A375 (cell line): ENCODE results near the gene ZNF155. TPM values are rescaled to one million over a fixed set of nuclear protein-coding genes. Genes with fewer than 3 reads are reported as not detected.

Experiments
- small RNA-seq: library from RNA; depleted of rRNA; stranded (forward); fragments of <200 nt; gene quantifications from one replicate; pipeline ENCODE3, GENCODE V24; 2014
- total RNA-seq: library from RNA; depleted of rRNA; stranded (reverse); fragments of >200 nt; shearing (Covaris generic); gene quantifications from 2 replicates; pipeline ENCODE4 v1.2.3, GENCODE V29; 2014; rRNA removed

ZNF155 gene
- 10.7 and 11.9 TPM in 2 replicates for total RNA-seq

GRCh38 chr19:43983912-43984686, at the start of gene ZNF155:
ZNF155 (plus strand) TSS chr19:43984188; CDS start chr19:43988544, 4,356 bp downstream.

GRCh38 chr19:43934985-43935708, 48.8 kb upstream of the ZNF155 start, which contains the start of gene ZNF45:
ZNF45 (minus strand) TSS chr19:43935282; CDS start chr19:43922185, 13,097 bp downstream.

DNA sequence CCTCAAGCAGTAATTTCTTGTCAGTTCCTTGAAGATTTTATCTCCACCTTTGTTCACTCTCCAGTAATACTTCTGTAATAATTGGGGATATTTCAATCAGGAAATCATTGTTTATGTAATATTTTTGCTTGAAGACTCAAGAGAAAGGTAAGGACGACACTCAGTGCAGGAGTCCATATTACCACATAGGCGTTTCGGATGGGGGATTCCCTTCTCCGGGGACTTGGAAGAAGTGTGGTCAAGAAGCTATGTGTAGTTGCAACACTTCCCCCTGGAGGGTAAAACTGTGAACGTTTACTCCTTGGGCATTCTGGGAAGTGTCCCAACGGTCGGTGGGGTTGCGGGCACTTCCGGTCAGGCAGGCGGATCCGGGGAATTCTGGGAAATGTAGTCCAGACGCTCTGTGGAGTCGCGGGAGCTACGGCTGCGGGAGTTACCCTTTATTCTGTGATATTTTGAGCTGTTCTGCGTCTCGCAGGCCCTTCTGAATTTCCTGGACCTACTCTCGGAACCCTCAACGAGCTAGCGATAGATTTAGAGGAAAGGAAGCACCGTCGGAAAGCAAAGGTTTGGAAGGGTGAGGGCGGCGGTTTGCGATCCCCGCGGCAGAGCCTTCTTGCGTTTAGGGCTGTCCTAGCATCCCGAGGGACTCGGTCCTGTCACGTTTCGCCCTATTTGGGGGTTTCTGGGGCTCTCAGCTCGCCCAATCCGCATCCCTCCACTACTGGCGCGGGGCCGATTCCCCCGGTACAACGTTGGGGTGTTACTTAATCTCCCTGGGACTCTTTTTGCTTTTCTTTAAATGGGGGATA, 32.9 kb upstream of the ZNF155 start, which contains the start of gene ZNF221:
Gene ZNF221, plus strand, starts transcription at position 395 of the 812 bp plus-strand sequence. CDS start 11,499 bp downstream, outside the sequence.

GRCh38 chr19:44002566-44003460, 18.8 kb downstream of the ZNF155 start, which contains the start of gene ZNF230:
ZNF230 (plus strand) TSS chr19:44002957; CDS start chr19:44007079, 4,122 bp downstream.

GRCh38 chr19:44025217-44025936, 41.4 kb downstream of the ZNF155 start, which contains the start of gene ZNF222:
ZNF222 (plus strand) TSS chr19:44025379; CDS start chr19:44025437, 58 bp downstream.

Small RNA genes within 50 kb of the gene (small RNA-seq; reads per million reads assigned to genes)
- not detected for gene AC006213.5

Other genes starting within 250 kb of the ZNF155 start
- 38.7 and 44.1 TPM in 2 replicates for gene SMG9, start 229.2 kb upstream of the ZNF155 start, total RNA-seq
- gene KCNN4, start 203.2 kb upstream of the ZNF155 start, total RNA-seq = 150 and 157 TPM in 2 replicates
- gene LYPD5, start 181.7 kb upstream of the ZNF155 start, total RNA-seq = 1.0 and 4.5 TPM in 2 replicates
- gene ZNF283, start 156.9 kb upstream of the ZNF155 start, total RNA-seq = 10.3 and 11.0 TPM in 2 replicates
- gene ZNF404, start 100.2 kb upstream of the ZNF155 start, total RNA-seq = 1.2 and 1.5 TPM in 2 replicates
- 20.8 and 23.7 TPM in 2 replicates for gene ZNF45, start 48.9 kb upstream of the ZNF155 start, total RNA-seq
- gene ZNF221, start 33.0 kb upstream of the ZNF155 start, total RNA-seq = 3.3 and 4.5 TPM in 2 replicates
- 1.8 and 2.0 TPM in 2 replicates for gene ZNF230, start 18.8 kb downstream of the ZNF155 start, total RNA-seq
- 5.7 and 8.8 TPM in 2 replicates for gene ZNF222, start 41.2 kb downstream of the ZNF155 start, total RNA-seq
- gene ZNF223, start 67.8 kb downstream of the ZNF155 start, total RNA-seq = 1.7 and 3.0 TPM in 2 replicates
- gene ZNF284, start 88.0 kb downstream of the ZNF155 start, total RNA-seq = 1.2 and 1.7 TPM in 2 replicates
- 14.1 and 15.5 TPM in 2 replicates for gene ZNF224, start 110.2 kb downstream of the ZNF155 start, total RNA-seq
- 3.8 and 5.5 TPM in 2 replicates for gene ZNF225, start 129.2 kb downstream of the ZNF155 start, total RNA-seq
- gene ZNF234, start 157.4 kb downstream of the ZNF155 start, total RNA-seq = 5.8 and 7.5 TPM in 2 replicates
- gene ZNF226, start 180.9 kb downstream of the ZNF155 start, total RNA-seq = 20.4 and 34.4 TPM in 2 replicates
- 25.0 and 30.4 TPM in 2 replicates for gene ZNF227, start 228.3 kb downstream of the ZNF155 start, total RNA-seq